ENCODE data around the gene COX4I2.

The COX4I2 gene

GRCh38 chr20:31670371-31671228 is 32.9 kb downstream of the COX4I2 start:
- no peak overlapping the region for H3K4me3 Mint-ChIP-seq
- H3K27ac Mint-ChIP-seq, result no peak overlapping the region
- H3K27me3 Mint-ChIP-seq, result no peaks in the 10 kb centered on the region
- peaks cover 28% of the 10 kb centered on the region for H3K4me1 Mint-ChIP-seq
- H3K36me3 Mint-ChIP-seq, result no peaks in the 10 kb centered on the region
- no peak for DNase-seq (ENCODE audit: low spot score in 2 of 2)
- no peak for ATAC-seq (ENCODE audit: low read depth)
- H3K9me3 Mint-ChIP-seq, result no peaks in the 10 kb centered on the region

- ATAC-seq (ENCODE audit: low read depth) (no peak), DNase-seq (ENCODE audit: low spot score in 2 of 2) (no peak)
- Mint-ChIP-seq H3K4me1 (peaks cover 32% of the 10 kb centered on the region), H3K27ac (no peak overlapping the region), H3K9me3 (no peaks in the 10 kb centered on the region), H3K4me3 (no peak overlapping the region), H3K27me3 (no peaks in the 10 kb centered on the region), H3K36me3 (no peaks in the 10 kb centered on the region)
These were observed 33.6 kb downstream of the COX4I2 start for GRCh38 chr20:31671324-31671723.

GRCh38 chr20:31673435-31673834 is 35.7 kb downstream of the COX4I2 start:
- Mint-ChIP-seq H3K9me3 (no peaks in the 10 kb centered on the region), H3K27ac (peak overlapping the region; percentile 94), H3K4me1 (peaks cover 32% of the 10 kb centered on the region), H3K36me3 (peaks cover 2% of the 10 kb centered on the region), H3K4me3 (no peak overlapping the region), H3K27me3 (no peaks in the 10 kb centered on the region)
- ATAC-seq (ENCODE audit: low read depth) (no peak), DNase-seq (ENCODE audit: low spot score in 2 of 2) (no peak)

GRCh38 chr20:31673943-31674463 is 36.3 kb downstream of the COX4I2 start:
- no peak for ATAC-seq (ENCODE audit: low read depth)
- peaks cover 35% of the 10 kb centered on the region for H3K4me1 Mint-ChIP-seq
- DNase-seq (ENCODE audit: low spot score in 2 of 2), result no peak

GRCh38 chr20:31674895-31675827 is 37.4 kb downstream of the COX4I2 start:
- peaks cover 6% of the 10 kb centered on the region for H3K36me3 Mint-ChIP-seq
- peak overlapping the region; percentile 94 for H3K27ac Mint-ChIP-seq
- peak in 1 of 2 donors; percentile 42 for DNase-seq (ENCODE audit: low spot score in 2 of 2)
- H3K9me3 Mint-ChIP-seq, result no peaks in the 10 kb centered on the region
- peaks cover 37% of the 10 kb centered on the region for H3K4me1 Mint-ChIP-seq
- H3K4me3 Mint-ChIP-seq, result peak overlapping the region; percentile 95
- H3K27me3 Mint-ChIP-seq, result no peaks in the 10 kb centered on the region
- ATAC-seq (ENCODE audit: low read depth), result peak; percentile 95

More at GRCh38 chr20:31673943-31674463, 36.3 kb downstream of the COX4I2 start:
- Mint-ChIP-seq H3K27ac (peak overlapping the region; percentile 94), H3K36me3 (peaks cover 4% of the 10 kb centered on the region), H3K27me3 (no peaks in the 10 kb centered on the region), H3K4me3 (peak overlapping the region; percentile 95), H3K9me3 (no peaks in the 10 kb centered on the region)

- Mint-ChIP-seq H3K4me1 (peaks cover 43% of the 10 kb centered on the region), H3K27me3 (no peaks in the 10 kb centered on the region), H3K27ac (peak overlapping the region; percentile 94), H3K36me3 (peaks cover 10% of the 10 kb centered on the region), H3K9me3 (no peaks in the 10 kb centered on the region), H3K4me3 (peak overlapping the region; percentile 95)
- ATAC-seq (ENCODE audit: low read depth) (peak; percentile 42), DNase-seq (ENCODE audit: low spot score in 2 of 2) (no peak)
These were observed 38.3 kb downstream of the COX4I2 start for GRCh38 chr20:31675828-31676608.

GRCh38 chr20:31676609-31676989 is 38.9 kb downstream of the COX4I2 start:
- peak overlapping the region; percentile 65 for H3K4me3 Mint-ChIP-seq
- H3K27ac Mint-ChIP-seq, result peak overlapping the region; percentile 94
- no peaks in the 10 kb centered on the region for H3K27me3 Mint-ChIP-seq
- peaks cover 43% of the 10 kb centered on the region for H3K4me1 Mint-ChIP-seq
- no peaks in the 10 kb centered on the region for H3K9me3 Mint-ChIP-seq
- peaks cover 12% of the 10 kb centered on the region for H3K36me3 Mint-ChIP-seq
- no peak for ATAC-seq (ENCODE audit: low read depth)
- no peak for DNase-seq (ENCODE audit: low spot score in 2 of 2)

- no peak overlapping the region for H3K4me3 Mint-ChIP-seq
These were observed 40.0 kb downstream of the COX4I2 start for GRCh38 chr20:31677553-31678260.

GRCh38 chr20:31678389-31679356 is 41.0 kb downstream of the COX4I2 start:
- Mint-ChIP-seq H3K9me3 (no peaks in the 10 kb centered on the region), H3K36me3 (peaks cover 17% of the 10 kb centered on the region), H3K27me3 (no peaks in the 10 kb centered on the region), H3K4me1 (peaks cover 48% of the 10 kb centered on the region), H3K4me3 (no peak overlapping the region), H3K27ac (no peak overlapping the region)
- no peak for DNase-seq (ENCODE audit: low spot score in 2 of 2)
- no peak for ATAC-seq (ENCODE audit: low read depth)

More at GRCh38 chr20:31677553-31678260, 40.0 kb downstream of the COX4I2 start:
- DNase-seq (ENCODE audit: low spot score in 2 of 2) (no peak), ATAC-seq (ENCODE audit: low read depth) (no peak)
- Mint-ChIP-seq H3K9me3 (no peaks in the 10 kb centered on the region), H3K4me1 (peaks cover 43% of the 10 kb centered on the region), H3K27ac (no peak overlapping the region), H3K36me3 (peaks cover 12% of the 10 kb centered on the region), H3K27me3 (no peaks in the 10 kb centered on the region)

- DNase-seq (ENCODE audit: low spot score in 2 of 2), result no peak
- Mint-ChIP-seq H3K27ac (no peak overlapping the region), H3K27me3 (no peaks in the 10 kb centered on the region), H3K9me3 (no peaks in the 10 kb centered on the region), H3K4me3 (no peak overlapping the region), H3K36me3 (peaks cover 17% of the 10 kb centered on the region), H3K4me1 (peaks cover 48% of the 10 kb centered on the region)
- ATAC-seq (ENCODE audit: low read depth), result no peak
These were observed 41.9 kb downstream of the COX4I2 start for GRCh38 chr20:31679357-31680285.

- DNase-seq (ENCODE audit: low spot score in 2 of 2) (no peak), ATAC-seq (ENCODE audit: low read depth) (no peak)
- Mint-ChIP-seq H3K9me3 (no peaks in the 10 kb centered on the region), H3K4me1 (peaks cover 46% of the 10 kb centered on the region), H3K4me3 (no peak overlapping the region), H3K27ac (peak overlapping the region; percentile 31), H3K36me3 (peaks cover 17% of the 10 kb centered on the region), H3K27me3 (no peaks in the 10 kb centered on the region)
These were observed 42.8 kb downstream of the COX4I2 start for GRCh38 chr20:31680286-31681127.

Data from memory B cell (primary cell).